Islet precursor cell (in vitro differentiated cells): ENCODE measurements around the gene ELK1.
"Not testable (repeated sequence)": the region's sequence is repeated elsewhere in the genome, so short reads cannot be mapped to it uniquely, and the experiment has no call there.

Experiments used
- DNase-seq: peaks from one replicate; pipeline ENCODE4 v3.0.0-alpha.2; 2018

The ELK1 gene

DNA sequence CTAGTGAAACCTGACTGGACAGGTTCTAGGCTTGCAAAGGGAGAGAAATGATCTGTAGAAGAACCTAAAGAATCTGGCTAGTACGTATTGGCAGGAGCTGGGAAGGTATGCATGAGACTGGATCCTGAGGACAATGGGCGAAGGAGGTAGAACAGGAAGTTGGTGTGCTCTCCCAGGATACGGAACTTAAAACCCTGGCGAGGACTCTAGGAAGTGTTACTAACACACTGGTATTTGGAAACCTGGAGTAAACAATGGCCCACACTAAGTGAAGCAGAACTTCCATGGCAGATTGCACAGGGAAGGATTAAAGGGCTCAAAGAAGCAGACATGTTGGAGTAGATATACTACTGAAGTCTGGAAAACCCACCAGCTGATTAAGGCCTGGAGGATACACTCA is 39.9 kb downstream of the ELK1 start:
- no peak for DNase-seq

- DNase-seq: no peak
Observed at GRCh38 chrX:47608130-47608810, 42.1 kb downstream of the ELK1 start.

DNA sequence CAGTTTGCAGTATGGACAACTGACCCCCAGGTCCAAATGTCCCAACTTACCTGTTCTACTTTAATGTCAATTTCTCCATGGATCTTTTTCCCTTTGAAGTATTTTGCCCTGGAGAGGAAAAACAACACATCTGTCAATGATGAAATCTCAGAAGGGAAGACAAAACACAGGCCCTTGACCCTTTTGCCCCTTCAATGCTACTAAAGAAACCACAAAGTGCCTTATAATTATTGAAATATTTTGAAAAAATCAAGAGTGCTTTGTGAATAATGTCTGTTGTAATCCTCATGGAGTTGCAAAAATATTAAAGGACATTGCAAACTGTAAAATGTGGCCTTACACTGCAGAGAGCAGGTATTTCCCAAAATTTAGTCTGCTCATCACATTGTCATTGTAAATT is 43.3 kb downstream of the ELK1 start:
- no peak for DNase-seq

GRCh38 chrX:47605024-47605423 is 45.3 kb downstream of the ELK1 start:
- no peak for DNase-seq

DNA sequence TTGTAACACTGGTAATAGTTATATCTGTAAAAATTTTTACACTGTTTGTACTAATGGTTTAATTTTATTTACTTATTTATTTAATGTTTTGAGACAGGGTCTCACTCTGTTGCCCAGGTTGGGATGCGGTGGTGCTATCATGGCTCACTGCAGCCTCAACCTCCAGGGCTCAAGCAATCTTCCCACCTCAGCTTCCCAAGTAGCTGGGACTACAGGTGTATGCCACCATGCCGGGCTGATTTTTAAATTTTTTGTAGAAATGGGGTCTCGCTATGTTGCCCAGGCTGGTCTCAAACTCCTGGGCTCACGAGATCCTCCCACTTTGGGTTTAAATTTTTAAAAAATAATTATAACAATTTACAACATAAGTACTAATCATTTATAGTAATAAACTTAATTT is 47.2 kb downstream of the ELK1 start:
- DNase-seq: not testable (repeated sequence)

GRCh38 chrX:47597222-47597621 is 53.1 kb downstream of the ELK1 start:
- DNase-seq: no peak

DNA sequence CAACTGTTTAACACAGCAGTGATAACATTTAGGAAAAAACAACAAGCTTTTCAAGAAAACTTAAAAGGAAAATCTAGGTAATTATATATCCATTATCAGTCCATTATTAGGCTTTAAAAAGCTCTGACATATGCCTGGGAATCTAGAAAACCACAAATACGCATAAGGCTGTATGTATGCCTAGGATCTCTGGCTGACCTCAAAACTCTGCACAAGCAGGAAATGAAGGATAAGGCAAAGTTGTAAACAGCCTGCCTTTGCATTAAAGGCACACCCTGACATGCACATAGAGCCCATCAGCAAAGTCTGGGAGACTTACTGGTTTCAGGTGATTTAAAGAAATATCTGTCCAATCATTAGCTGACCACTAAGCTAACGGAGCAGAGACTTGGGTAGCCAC is 54.1 kb downstream of the ELK1 start:
- no peak for DNase-seq

- DNase-seq: no peak
Observed at GRCh38 chrX:47595716-47596251, 54.6 kb downstream of the ELK1 start.

DNA sequence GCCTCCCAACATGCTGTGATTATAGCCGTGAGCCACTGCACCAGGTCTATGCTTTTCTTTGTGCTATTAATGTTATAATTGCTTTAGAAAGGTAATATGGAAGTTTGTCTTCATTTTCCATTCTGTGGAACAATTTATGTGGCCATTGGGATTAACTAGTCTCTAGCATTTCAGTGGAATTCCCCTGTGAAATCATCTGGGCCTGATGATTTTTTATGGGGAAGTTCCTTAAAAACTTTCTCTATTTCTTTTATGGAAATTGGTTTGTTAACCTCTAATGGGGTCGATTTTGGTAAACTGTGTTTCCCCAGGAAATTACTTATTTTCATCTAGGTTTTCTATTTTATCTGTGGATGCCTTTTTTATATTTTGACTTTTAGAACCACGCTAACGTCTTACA is 56.8 kb downstream of the ELK1 start:
- no peak for DNase-seq

- no peak for DNase-seq
Observed at GRCh38 chrX:47590984-47591383, 59.4 kb downstream of the ELK1 start.

DNA sequence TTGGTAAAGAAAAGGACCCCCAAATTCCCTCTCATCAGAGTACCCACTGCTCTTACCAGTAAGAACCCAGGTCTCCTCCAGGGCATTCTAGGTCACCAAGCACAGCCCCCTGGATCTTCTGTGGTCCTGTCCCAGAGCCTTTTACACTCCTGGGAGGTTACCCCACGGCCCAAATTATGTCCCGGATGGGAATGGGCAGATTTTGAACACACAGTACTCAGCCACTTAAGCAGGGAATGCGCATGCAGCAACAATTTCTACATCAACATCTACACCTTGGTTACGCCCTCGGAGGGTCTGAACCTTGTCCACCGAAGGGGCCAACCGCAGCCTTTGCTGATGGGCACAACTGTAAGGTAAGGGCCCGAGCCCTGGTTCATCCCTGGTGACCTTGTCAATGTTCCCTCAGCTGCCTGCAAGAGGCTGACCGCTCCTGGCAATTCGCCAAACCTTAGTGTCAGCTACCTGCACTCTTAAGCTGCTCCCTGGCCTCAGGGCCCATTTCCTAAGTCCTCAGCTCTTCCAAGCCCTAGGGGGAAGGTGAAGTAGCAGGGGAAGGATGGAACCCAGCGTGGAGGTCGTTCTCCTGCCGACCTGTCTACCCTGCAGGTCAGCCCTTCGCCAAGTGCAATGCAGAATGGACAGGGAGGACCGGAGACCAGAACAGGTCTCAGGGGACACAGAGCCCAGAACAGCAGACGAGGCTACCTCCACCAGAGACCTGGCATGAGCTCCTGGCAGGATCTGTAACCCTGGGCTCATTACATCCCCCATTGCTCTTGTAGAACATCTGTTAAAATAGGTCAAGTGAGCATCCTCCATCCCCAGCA is 62.2 kb downstream of the ELK1 start:
- peak; percentile 40 for DNase-seq

GRCh38 chrX:47587091-47587891 is 63.1 kb downstream of the ELK1 start:
- DNase-seq: peak; percentile 9

DNA sequence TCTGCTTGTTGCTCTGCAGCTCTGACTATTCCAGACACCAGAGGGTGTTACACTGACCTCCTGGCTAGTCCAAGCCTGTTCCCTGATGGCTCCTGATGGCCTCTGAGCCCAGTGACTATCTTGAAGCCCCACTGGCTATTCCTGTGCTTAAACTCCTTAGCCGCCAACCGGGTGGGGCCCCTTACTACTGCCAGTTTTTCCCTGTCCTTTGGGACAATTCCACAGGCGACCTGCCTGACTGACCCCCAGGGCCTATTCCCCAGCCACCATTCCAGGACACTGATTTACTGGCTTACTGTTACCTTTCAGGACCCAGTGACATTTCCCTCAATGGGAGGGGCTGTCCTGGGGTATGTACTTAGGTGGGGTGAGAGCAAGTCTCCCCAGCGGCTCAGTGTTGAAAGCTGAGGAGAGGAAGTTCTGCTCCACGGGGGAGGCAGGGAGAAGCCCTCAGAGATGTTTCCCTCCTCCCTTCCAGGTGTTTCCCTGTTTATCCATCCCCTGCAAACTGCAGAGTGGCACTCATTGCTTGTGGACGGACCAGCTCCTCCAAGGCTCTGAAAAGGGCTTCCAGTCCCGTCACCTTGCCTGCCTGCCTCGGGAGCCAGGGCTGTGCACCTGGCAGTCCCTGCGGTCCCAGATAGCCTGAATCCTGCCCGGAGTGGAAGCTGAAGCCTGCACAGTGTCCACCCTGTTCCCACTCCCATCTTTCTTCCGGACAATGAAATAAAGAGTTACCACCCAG is 64.1 kb downstream of the ELK1 start:
- DNase-seq: peak; percentile 51
